ENCODE results near the gene ROCK2.

ROCK2 gene

GRCh38 chr2:11338580-11338979 is 5.9 kb downstream of the ROCK2 start:
- H3K4me2 ChIP-seq: no peak overlapping the region
- H3K27ac ChIP-seq: no peak overlapping the region
- H2AFZ ChIP-seq (ENCODE audit: low read depth): no peak overlapping the region
- TF ChIP-seq CTCF (conservative IDR thresholded peaks at IDR 0.05; ENCODE audit: low read depth, low read length): no peak
- H3K36me3 ChIP-seq (ENCODE audit: insufficient read depth): no peaks in the 10 kb centered on the region
- H3K79me2 ChIP-seq (ENCODE audit: insufficient read depth, low read depth): peaks cover 91% of the 10 kb centered on the region
- H3K4me3 ChIP-seq (IDR thresholded peaks at IDR 0.05; ENCODE audit: insufficient read depth, low read depth, low read length): no peak overlapping the region
- no peaks in the 10 kb centered on the region for H3K27me3 ChIP-seq (ENCODE audit: insufficient read depth, low read depth)
- H4K20me1 ChIP-seq (ENCODE audit: insufficient read depth): peaks cover 9% of the 10 kb centered on the region; the same call in 1 of the 2 replicates
- peaks cover 31% of the 10 kb centered on the region for H3K4me1 ChIP-seq (ENCODE audit: low read depth, poor library complexity, severe bottlenecking)
- no peak overlapping the region for H3K9ac ChIP-seq

GRCh38 chr2:11337909-11338308 is 6.5 kb downstream of the ROCK2 start:
- Histone ChIP-seq H2AFZ (ENCODE audit: low read depth) (no peak overlapping the region), H3K4me3 (IDR thresholded peaks at IDR 0.05; ENCODE audit: insufficient read depth, low read depth, low read length) (no peak overlapping the region), H3K36me3 (ENCODE audit: insufficient read depth) (no peaks in the 10 kb centered on the region), H3K79me2 (ENCODE audit: insufficient read depth, low read depth) (peaks cover 91% of the 10 kb centered on the region), H3K4me1 (ENCODE audit: low read depth, poor library complexity, severe bottlenecking) (peaks cover 29% of the 10 kb centered on the region), H3K4me2 (no peak overlapping the region), H3K27me3 (ENCODE audit: insufficient read depth, low read depth) (no peaks in the 10 kb centered on the region), H3K27ac (no peak overlapping the region), H4K20me1 (ENCODE audit: insufficient read depth) (peaks cover 6% of the 10 kb centered on the region; the same call in 1 of the 2 replicates), H3K9ac (no peak overlapping the region)
- no peak for TF ChIP-seq CTCF (conservative IDR thresholded peaks at IDR 0.05; ENCODE audit: low read depth, low read length)

- Histone ChIP-seq H3K27ac (no peak overlapping the region), H3K9ac (no peak overlapping the region), H3K4me2 (no peak overlapping the region), H3K4me3 (IDR thresholded peaks at IDR 0.05; ENCODE audit: insufficient read depth, low read depth, low read length) (no peak overlapping the region), H3K27me3 (ENCODE audit: insufficient read depth, low read depth) (no peaks in the 10 kb centered on the region), H3K36me3 (ENCODE audit: insufficient read depth) (no peaks in the 10 kb centered on the region), H4K20me1 (ENCODE audit: insufficient read depth) (no peaks in the 10 kb centered on the region), H2AFZ (ENCODE audit: low read depth) (no peak overlapping the region), H3K79me2 (ENCODE audit: insufficient read depth, low read depth) (peaks cover 82% of the 10 kb centered on the region), H3K4me1 (ENCODE audit: low read depth, poor library complexity, severe bottlenecking) (peaks cover 14% of the 10 kb centered on the region)
- no peak for TF ChIP-seq CTCF (conservative IDR thresholded peaks at IDR 0.05; ENCODE audit: low read depth, low read length)
These were observed 8.2 kb downstream of the ROCK2 start for GRCh38 chr2:11336189-11336588.

GRCh38 chr2:11333427-11334183 is 10.8 kb downstream of the ROCK2 start:
- no peak overlapping the region for H3K4me2 ChIP-seq
- H3K4me3 ChIP-seq (IDR thresholded peaks at IDR 0.05; ENCODE audit: insufficient read depth, low read depth, low read length): no peak overlapping the region
- TF ChIP-seq CTCF (conservative IDR thresholded peaks at IDR 0.05; ENCODE audit: low read depth, low read length): no peak
- H3K36me3 ChIP-seq (ENCODE audit: insufficient read depth): no peaks in the 10 kb centered on the region
- H3K9ac ChIP-seq: no peak overlapping the region
- H2AFZ ChIP-seq (ENCODE audit: low read depth): no peak overlapping the region
- H3K4me1 ChIP-seq (ENCODE audit: low read depth, poor library complexity, severe bottlenecking): peaks cover 6% of the 10 kb centered on the region
- no peaks in the 10 kb centered on the region for H3K27me3 ChIP-seq (ENCODE audit: insufficient read depth, low read depth)
- H4K20me1 ChIP-seq (ENCODE audit: insufficient read depth): no peaks in the 10 kb centered on the region
- H3K27ac ChIP-seq: no peak overlapping the region
- peaks cover 68% of the 10 kb centered on the region; the same call in 1 of the 2 replicates for H3K79me2 ChIP-seq (ENCODE audit: insufficient read depth, low read depth)

Data from KMS-11 (cell line).